ENCODE data around the gene CTNND2. TPM values are rescaled to one million over a fixed set of nuclear protein-coding genes. Genes with fewer than 3 reads are reported as not detected.

The CTNND2 gene
- total RNA-seq, 1 experiment from 2014 or later: not detected

- no peaks in the 10 kb centered on the region for H3K9me3 ChIP-seq (ENCODE audit: low read depth, low read length, poor library complexity, severe bottlenecking)
- POLR2A ChIA-PET (ENCODE audit: low non-redundant PET): no interaction called here
- DNase-seq (ENCODE audit: low spot score): no peak
- CTCF ChIA-PET: no interaction called here
- H3K27me3 ChIP-seq (replicated peaks; ENCODE audit: insufficient read depth, low read depth, low read length, poor library complexity): no peaks in the 10 kb centered on the region
- no peak for TF ChIP-seq CTCF (conservative IDR thresholded peaks at IDR 0.05; ENCODE audit: low read depth, low read length)
- TF ChIP-seq EZH2 (IDR thresholded peaks at IDR 0.05; ENCODE audit: borderline replicate concordance, low read depth, low read length, poor library complexity, severe bottlenecking): no peak
- no peak overlapping the region for H3K4me3 ChIP-seq (ENCODE audit: low read depth, low read length, poor library complexity, severe bottlenecking)
- intact Hi-C loops (cut with micrococcal nuclease; ENCODE audit: unreplicated experiment): no loop called here
- H3K27ac ChIP-seq (ENCODE audit: low read depth, low read length, poor library complexity, severe bottlenecking): no peak overlapping the region
- BruUV-seq (replicated peaks): no TSS peak
- H3K36me3 ChIP-seq (ENCODE audit: insufficient read depth, low read length, poor library complexity, severe bottlenecking): no peaks in the 10 kb centered on the region
- H3K4me1 ChIP-seq (ENCODE audit: insufficient read depth, low read length, poor library complexity, severe bottlenecking): no peaks in the 10 kb centered on the region
Observed at GRCh38 chr5:11248966-11249365, 655.3 kb downstream of the CTNND2 start.

GRCh38 chr5:11247224-11247623 is 657.0 kb downstream of the CTNND2 start:
- Histone ChIP-seq H3K4me1 (ENCODE audit: insufficient read depth, low read length, poor library complexity, severe bottlenecking) (no peaks in the 10 kb centered on the region), H3K36me3 (ENCODE audit: insufficient read depth, low read length, poor library complexity, severe bottlenecking) (no peaks in the 10 kb centered on the region), H3K4me3 (ENCODE audit: low read depth, low read length, poor library complexity, severe bottlenecking) (no peak overlapping the region), H3K9me3 (ENCODE audit: low read depth, low read length, poor library complexity, severe bottlenecking) (no peaks in the 10 kb centered on the region), H3K27me3 (replicated peaks; ENCODE audit: insufficient read depth, low read depth, low read length, poor library complexity) (no peaks in the 10 kb centered on the region), H3K27ac (ENCODE audit: low read depth, low read length, poor library complexity, severe bottlenecking) (no peak overlapping the region)
- intact Hi-C loops (cut with micrococcal nuclease; ENCODE audit: unreplicated experiment): no loop called here
- ChIA-PET CTCF (no interaction called here), POLR2A (ENCODE audit: low non-redundant PET) (interaction anchor here (0.6 kb wide), 1 partner anchor 439 kb away, joined by 3 read pairs; no protein-coding TSS in a partner anchor)
- BruUV-seq (replicated peaks): no TSS peak
- no peak for TF ChIP-seq CTCF (conservative IDR thresholded peaks at IDR 0.05; ENCODE audit: low read depth, low read length)
- no peak for TF ChIP-seq EZH2 (IDR thresholded peaks at IDR 0.05; ENCODE audit: borderline replicate concordance, low read depth, low read length, poor library complexity, severe bottlenecking)
- DNase-seq (ENCODE audit: low spot score): no peak

- no TSS peak for BruUV-seq (replicated peaks)
- intact Hi-C loops (cut with micrococcal nuclease; ENCODE audit: unreplicated experiment): no loop called here
- H3K9me3 ChIP-seq (ENCODE audit: low read depth, low read length, poor library complexity, severe bottlenecking): peaks cover 4% of the 10 kb centered on the region
- no peaks in the 10 kb centered on the region for H3K4me1 ChIP-seq (ENCODE audit: insufficient read depth, low read length, poor library complexity, severe bottlenecking)
- no peaks in the 10 kb centered on the region for H3K36me3 ChIP-seq (ENCODE audit: insufficient read depth, low read length, poor library complexity, severe bottlenecking)
- POLR2A ChIA-PET (ENCODE audit: low non-redundant PET): no interaction called here
- H3K27me3 ChIP-seq (replicated peaks; ENCODE audit: insufficient read depth, low read depth, low read length, poor library complexity): no peaks in the 10 kb centered on the region
- H3K4me3 ChIP-seq (ENCODE audit: low read depth, low read length, poor library complexity, severe bottlenecking): no peak overlapping the region
- H3K27ac ChIP-seq (ENCODE audit: low read depth, low read length, poor library complexity, severe bottlenecking): no peak overlapping the region
- TF ChIP-seq CTCF (conservative IDR thresholded peaks at IDR 0.05; ENCODE audit: low read depth, low read length) (no peak), EZH2 (IDR thresholded peaks at IDR 0.05; ENCODE audit: borderline replicate concordance, low read depth, low read length, poor library complexity, severe bottlenecking) (no peak)
- DNase-seq (ENCODE audit: low spot score): no peak
- CTCF ChIA-PET: no interaction called here
Observed at GRCh38 chr5:11240293-11241190, 663.7 kb downstream of the CTNND2 start.

All from A673 (cell line).